GM19023 (cell line): ENCODE results near the gene RABEPK.
"Not testable (repeated sequence)": the region's sequence is repeated elsewhere in the genome, so short reads cannot be mapped to it uniquely, and the experiment has no call there.

ENCODE experiments used
- ATAC-seq: cut with Tn5 transposase; IDR thresholded peaks from one replicate; pipeline ENCODE4 v1.9.1; 2021; ENCODE audit warnings: mild to moderate bottlenecking, moderate library complexity; ENCODE audit not compliant: unreplicated experiment

RABEPK gene

GRCh38 chr9:125194466-125194865 is 5.9 kb upstream of the RABEPK start:
- not testable (repeated sequence) for ATAC-seq

GRCh38 chr9:125195591-125195990 is 4.8 kb upstream of the RABEPK start:
- ATAC-seq = not testable (repeated sequence)

GRCh38 chr9:125202846-125203618 is 2.7 kb downstream of the RABEPK start:
- ATAC-seq = no peak

- ATAC-seq = no peak
These were observed 4.1 kb downstream of the RABEPK start for GRCh38 chr9:125204477-125204876.

GRCh38 chr9:125214186-125214585 is 13.8 kb downstream of the RABEPK start:
- no peak for ATAC-seq

- ATAC-seq = no peak
These were observed 18.3 kb downstream of the RABEPK start for GRCh38 chr9:125218621-125219020.

GRCh38 chr9:125224858-125225257 is 24.5 kb downstream of the RABEPK start:
- not testable (repeated sequence) for ATAC-seq

GRCh38 chr9:125227761-125228160 is 27.4 kb downstream of the RABEPK start:
- ATAC-seq = no peak

- no peak for ATAC-seq
These were observed 33.3 kb downstream of the RABEPK start for GRCh38 chr9:125233678-125234077.

- ATAC-seq = not testable (repeated sequence)
These were observed 33.8 kb downstream of the RABEPK start for GRCh38 chr9:125234099-125234498.

- no peak for ATAC-seq
These were observed 35.6 kb downstream of the RABEPK start for GRCh38 chr9:125235804-125236519.

GRCh38 chr9:125236520-125237159 is 36.3 kb downstream of the RABEPK start:
- not testable (repeated sequence) for ATAC-seq

GRCh38 chr9:125238127-125238914 is 38.0 kb downstream of the RABEPK start:
- no peak for ATAC-seq

GRCh38 chr9:125238915-125239446 is 38.6 kb downstream of the RABEPK start:
- no peak for ATAC-seq

- ATAC-seq = no peak
These were observed 39.6 kb downstream of the RABEPK start for GRCh38 chr9:125239631-125240597.

- ATAC-seq = peak; percentile 6
These were observed 40.3 kb downstream of the RABEPK start for GRCh38 chr9:125240649-125240999.

GRCh38 chr9:125241000-125241862 is 40.9 kb downstream of the RABEPK start, which contains the start of gene HSPA5:
Gene HSPA5, minus strand, starts transcription at chr9:125241343. Its CDS starts 217 bp downstream, at chr9:125241126.
- ATAC-seq = peak; percentile 91
